BJ (cell line): ENCODE results near the gene RGS7. TPM values are rescaled to one million over a fixed set of nuclear protein-coding genes. Genes with fewer than 3 reads are reported as not detected.
"Not testable (repeated sequence)": the region's sequence is repeated elsewhere in the genome, so short reads cannot be mapped to it uniquely, and the experiment has no call there.

ENCODE experiments used
- CTCF ChIA-PET: fragments of 350-600 bp; formaldehyde crosslinking; extraction: SDS; loops from one replicate; lab custom pipeline; 2021; ENCODE audit warnings: antibody characterized with exemption, inconsistent platforms; lab: Yijun Ruan, JAX
- POLR2A ChIA-PET: fragments of 300-600 bp; sonication (Branson Sonifier 250); formaldehyde crosslinking; extraction: SDS; loops from one replicate; lab custom pipeline; 2021; ENCODE audit warnings: antibody characterized with exemption; lab: Charles Lee
- DNase-seq: peaks from one replicate; pipeline ENCODE4 v3.0.0-alpha.2; 2011; ENCODE audit warnings: low read depth
- H3K27me3 ChIP-seq: 2 replicates; pipeline ENCODE4 v1.6.0; 2011; ENCODE audit warnings: low read length; ENCODE audit not compliant: control insufficient read depth, insufficient read depth
- H3K36me3 ChIP-seq: 2 replicates; pipeline ENCODE4 v1.5.1; 2011; ENCODE audit warnings: low read length; ENCODE audit not compliant: control insufficient read depth, insufficient read depth
- H3K4me3 ChIP-seq: 2 replicates; pipeline ENCODE4 v1.5.1; 2011; ENCODE audit warnings: low read depth, mild to moderate bottlenecking, control low read depth, low read length
- CTCF ChIP-seq: IDR thresholded peaks from 2 replicates; pipeline ENCODE4 v1.5.1; 2011; ENCODE audit warnings: low read depth, mild to moderate bottlenecking, control low read depth, inconsistent platforms, low read length, moderate library complexity; ENCODE audit not compliant: insufficient read depth
- polyA plus RNA-seq: library from polyadenylated mRNA; depleted of rRNA; stranded (reverse); fragments of >200 nt; gene quantifications from 2 replicates; pipeline ENCODE4 v1.2.3, GENCODE V29; 2011

Gene RGS7
- polyA plus RNA-seq, 1 experiment = 0.93 TPM

GRCh38 chr1:241228339-241228738 lies 128.7 kb downstream of the RGS7 start:
- ChIA-PET CTCF (no interaction called here), POLR2A (no interaction called here)
- Histone ChIP-seq H3K36me3 (no peaks in the 10 kb centered on the region), H3K4me3 (no peak overlapping the region), H3K27me3 (no peaks in the 10 kb centered on the region)
- no peak for DNase-seq
- no peak for TF ChIP-seq CTCF

GRCh38 chr1:241225741-241226140 lies 131.3 kb downstream of the RGS7 start:
- TF ChIP-seq CTCF = no peak
- ChIA-PET CTCF (interaction anchor here (0.6 kb wide), 1 partner anchor 998 kb away, joined by 3 read pairs; no protein-coding TSS in a partner anchor), POLR2A (no interaction called here)
- no peak for DNase-seq
- Histone ChIP-seq H3K36me3 (no peaks in the 10 kb centered on the region), H3K27me3 (no peaks in the 10 kb centered on the region), H3K4me3 (no peak overlapping the region)

GRCh38 chr1:241224189-241224588 lies 132.8 kb downstream of the RGS7 start:
- H3K36me3 ChIP-seq, H3K27me3 ChIP-seq, POLR2A ChIA-PET, CTCF ChIA-PET, DNase-seq, H3K4me3 ChIP-seq: not testable (repeated sequence)

- H3K27me3 ChIP-seq, H3K36me3 ChIP-seq, H3K4me3 ChIP-seq, CTCF ChIA-PET, POLR2A ChIA-PET, DNase-seq: not testable (repeated sequence)
Measured at GRCh38 chr1:241222813-241223212, 134.2 kb downstream of the RGS7 start.

GRCh38 chr1:241221319-241221718 lies 135.7 kb downstream of the RGS7 start:
- no peak for DNase-seq
- Histone ChIP-seq H3K27me3 (no peaks in the 10 kb centered on the region), H3K4me3 (no peak overlapping the region), H3K36me3 (no peaks in the 10 kb centered on the region)
- TF ChIP-seq CTCF = no peak
- POLR2A ChIA-PET = no interaction called here
- CTCF ChIA-PET = no interaction called here

- H3K36me3 ChIP-seq, H3K27me3 ChIP-seq, DNase-seq, CTCF ChIA-PET, H3K4me3 ChIP-seq, POLR2A ChIA-PET: not testable (repeated sequence)
Measured at GRCh38 chr1:241220913-241221312, 136.1 kb downstream of the RGS7 start.

- TF ChIP-seq CTCF = no peak
- Histone ChIP-seq H3K36me3 (no peaks in the 10 kb centered on the region), H3K4me3 (no peak overlapping the region), H3K27me3 (no peaks in the 10 kb centered on the region)
- DNase-seq = no peak
- ChIA-PET POLR2A (no interaction called here), CTCF (no interaction called here)
Measured at GRCh38 chr1:241219449-241219848, 137.6 kb downstream of the RGS7 start.
